Erythroblast (primary cell): ENCODE measurements around the gene BABAM2.

Experiments used
- GATA1 ChIP-seq: IDR thresholded peaks from 2 replicates; pipeline ENCODE4 v1.6.1; 2011; ENCODE audit warnings: low read depth, mild to moderate bottlenecking, control low read depth, low read length, moderate library complexity
- POLR2A ChIP-seq: IDR thresholded peaks from 2 replicates; pipeline ENCODE4 v1.6.1; 2011; ENCODE audit warnings: mild to moderate bottlenecking, low read length

GRCh38 chr2:27890146-27890923 is at the start of gene BABAM2, which contains the start of gene RBKS:
- TF ChIP-seq POLR2A (peak; percentile 89), GATA1 (no peak)
